Measurements from ENCODE around the gene ADGRF1.

DNA sequence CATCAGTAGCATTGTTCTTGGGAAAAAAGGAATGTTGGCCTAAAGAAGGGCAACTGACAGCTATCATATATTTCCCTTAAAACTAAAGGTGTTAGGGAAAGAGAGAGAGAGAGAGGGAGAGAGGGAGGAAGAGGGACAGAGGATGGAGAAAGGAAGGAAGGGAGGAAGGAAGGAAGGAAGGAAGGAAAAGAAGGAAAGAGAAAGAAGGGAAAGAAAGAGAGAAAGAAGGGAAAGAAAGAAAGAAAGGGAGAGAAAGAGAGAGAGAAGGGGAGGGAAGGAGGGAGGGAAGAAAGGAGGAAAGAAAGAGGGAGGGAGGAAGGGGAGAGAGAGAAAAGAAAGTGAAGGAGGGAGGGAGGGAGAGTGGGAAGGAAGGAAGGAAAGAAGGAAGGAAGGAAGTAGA is 82.7 kb downstream of the ADGRF1 start:
- TF ChIP-seq, protein P1, sequence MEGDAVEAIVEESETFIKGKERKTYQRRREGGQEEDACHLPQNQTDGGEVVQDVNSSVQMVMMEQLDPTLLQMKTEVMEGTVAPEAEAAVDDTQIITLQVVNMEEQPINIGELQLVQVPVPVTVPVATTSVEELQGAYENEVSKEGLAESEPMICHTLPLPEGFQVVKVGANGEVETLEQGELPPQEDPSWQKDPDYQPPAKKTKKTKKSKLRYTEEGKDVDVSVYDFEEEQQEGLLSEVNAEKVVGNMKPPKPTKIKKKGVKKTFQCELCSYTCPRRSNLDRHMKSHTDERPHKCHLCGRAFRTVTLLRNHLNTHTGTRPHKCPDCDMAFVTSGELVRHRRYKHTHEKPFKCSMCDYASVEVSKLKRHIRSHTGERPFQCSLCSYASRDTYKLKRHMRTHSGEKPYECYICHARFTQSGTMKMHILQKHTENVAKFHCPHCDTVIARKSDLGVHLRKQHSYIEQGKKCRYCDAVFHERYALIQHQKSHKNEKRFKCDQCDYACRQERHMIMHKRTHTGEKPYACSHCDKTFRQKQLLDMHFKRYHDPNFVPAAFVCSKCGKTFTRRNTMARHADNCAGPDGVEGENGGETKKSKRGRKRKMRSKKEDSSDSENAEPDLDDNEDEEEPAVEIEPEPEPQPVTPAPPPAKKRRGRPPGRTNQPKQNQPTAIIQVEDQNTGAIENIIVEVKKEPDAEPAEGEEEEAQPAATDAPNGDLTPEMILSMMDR (IDR thresholded peaks at IDR 0.05): no peak
- no peak for TF ChIP-seq POLR2A (IDR thresholded peaks at IDR 0.05)

Data from tibial nerve (tissue), 3 donors.